Esophagus muscularis mucosa (tissue), 4 donors: ENCODE data around the gene GRWD1. TPM values are rescaled to one million over a fixed set of nuclear protein-coding genes. Genes with fewer than 3 reads are reported as not detected.
A peak's percentile ranks its signal among the peaks of the same experiment; 100 is the strongest.

ENCODE experiments used
- DNase-seq: peaks from one replicate; pipeline ENCODE4 v3.0.0-alpha.2; 2017; ENCODE audit errors: extremely low spot score
- H3K27ac ChIP-seq, 4 donors: fragments of 200-600 bp; sonication (generic); replicated peaks in 1 of 4; 1 replicate in 3 of 4; 2 replicates in 1 of 4; pipeline ENCODE4 v1.5.1; 2016 to 2019; ENCODE audit warnings: mild to moderate bottlenecking in 1 of 4
- H3K27me3 ChIP-seq, 4 donors: fragments of 200-600 bp; sonication (generic); one replicate each; pipeline versions ENCODE4 v1.5.1 to v1.6.0; 2016 to 2019
- H3K36me3 ChIP-seq, 4 donors: fragments of 200-600 bp; sonication (generic); one replicate each; pipeline ENCODE4 v1.5.1; 2016 to 2019
- H3K4me1 ChIP-seq, 4 donors: fragments of 200-600 bp; sonication (generic); one replicate each; pipeline ENCODE4 v1.5.1; 2016 to 2019
- H3K4me3 ChIP-seq, 4 donors: fragments of 200-600 bp; sonication (generic); 1 replicate in 2 of 4; 2 replicates in 2 of 4; pipeline ENCODE4 v1.5.1; 2016 to 2019; ENCODE audit warnings: mild to moderate bottlenecking in 4 of 4, moderate library complexity in 1 of 4
- H3K9me3 ChIP-seq, 4 donors: fragments of 200-600 bp; sonication (generic); 1 replicate in 3 of 4; 2 replicates in 1 of 4; pipeline ENCODE4 v1.5.1; 2016 to 2019
- EP300 ChIP-seq: sonication (generic); formaldehyde crosslinking; IDR thresholded peaks from one replicate; pipeline ENCODE4 v1.6.1; 2017; ENCODE audit warnings: antibody characterized with exemption
- POLR2A ChIP-seq: fragments of 450-650 bp; IDR thresholded peaks from one replicate; pipeline ENCODE4 v1.6.1; 2017; ENCODE audit warnings: antibody characterized with exemption, moderate library complexity, mild to moderate bottlenecking, low read depth
- POLR2AphosphoS5 ChIP-seq, 2 donors: sonication (generic); formaldehyde crosslinking; IDR thresholded peaks; one replicate each; pipeline ENCODE4 v1.6.1; 2017; ENCODE audit warnings: antibody characterized with exemption in 2 of 2
- WGBS: methylation state at CpG from one replicate; pipeline ENCODE4 v1.1.5; 2018; 5-methylcytosine and 5-hydroxymethylcytosine counted together
- intact Hi-C: fragments of 100-400 bp; cut with DNase I; formaldehyde crosslinking; loops from one replicate; pipeline ENCODE4 v1.15.1; 2023
- total RNA-seq, 4 donors: library from RNA; depleted of rRNA; stranded (reverse); fragments of >200 nt; gene quantifications; one replicate each; pipeline versions ENCODE4 v1.1.0 to v1.2.1, GENCODE V29; 2016
- TF ChIP-seq, protein P1 (sequence below), 3 experiments: fragments of 200-600 bp in 2 of 3; fragments of 450-650 bp in 1 of 3; sonication (generic) in 2 of 3; IDR thresholded peaks; one replicate each; pipeline ENCODE4 v1.5.1; 2017 to 2019; ENCODE audit warnings: antibody characterized with exemption in 3 of 3, mild to moderate bottlenecking in 2 of 3, moderate library complexity in 1 of 3

The GRWD1 gene
- total RNA-seq, 4 donors from 2014 or later, result 19.5 to 42.9 (median 31.7) TPM

DNA sequence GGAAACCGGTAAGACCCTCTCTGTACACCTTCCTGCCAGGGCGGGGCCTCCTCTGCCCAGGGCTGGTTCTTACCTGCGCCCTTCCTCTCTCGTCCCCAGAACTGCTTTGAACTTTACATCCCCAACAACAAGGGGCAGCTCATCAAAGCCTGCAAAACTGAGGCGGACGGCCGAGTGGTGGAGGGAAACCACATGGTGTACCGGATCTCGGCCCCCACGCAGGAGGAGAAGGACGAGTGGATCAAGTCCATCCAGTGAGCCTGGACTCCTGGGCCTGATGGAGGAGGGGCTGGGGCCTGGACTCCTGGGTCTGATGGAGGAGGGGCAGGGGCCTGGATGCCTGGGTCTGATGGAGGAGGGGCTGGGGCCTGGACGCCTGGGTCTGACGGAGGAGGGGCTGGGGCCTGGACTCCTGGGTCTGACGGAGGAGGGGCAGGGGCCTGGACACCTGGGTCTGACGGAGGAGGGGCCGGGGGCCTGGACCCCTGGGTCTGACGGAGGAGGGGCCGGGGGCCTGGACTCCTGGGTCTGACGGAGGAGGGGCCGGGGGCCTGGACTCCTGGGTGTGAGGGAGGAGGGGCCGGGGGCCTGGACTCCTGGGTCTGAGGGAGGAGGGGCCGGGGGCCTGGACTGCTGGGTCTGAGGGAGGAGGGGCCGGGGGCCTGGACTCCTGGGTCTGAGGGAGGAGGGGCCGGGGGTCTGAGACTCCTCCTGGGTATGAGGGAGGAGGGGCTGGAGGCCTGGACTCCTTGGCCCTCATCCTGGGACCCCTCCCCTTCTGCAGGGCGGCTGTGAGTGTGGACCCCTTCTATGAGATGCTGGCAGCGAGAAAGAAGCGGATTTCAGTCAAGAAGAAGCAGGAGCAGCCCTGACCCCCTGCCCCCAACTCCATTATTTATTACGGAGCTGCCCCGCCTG is 32.8 kb downstream of the GRWD1 start:
- Histone ChIP-seq H3K27ac (peak overlapping the region in 1 of 4 donors; percentile 94), H3K9me3 (no peaks in the 10 kb centered on the region), H3K36me3 (peaks cover 50 to 59% (median 58%) of the 10 kb centered on the region in 4 donors), H3K27me3 (no peaks in the 10 kb centered on the region), H3K4me3 (no peak overlapping the region), H3K4me1 (peaks cover 25 to 32% (median 27%) of the 10 kb centered on the region in 4 donors)
- intact Hi-C loops, result no loop called here
- WGBS, result 84% methylated on average over 17 of the region's 29 CpGs
- DNase-seq, result no peak
- TF ChIP-seq POLR2A (no peak), EP300 (no peak), POLR2AphosphoS5 (IDR thresholded peaks at IDR 0.05) (no peak)
- TF ChIP-seq, protein P1, sequence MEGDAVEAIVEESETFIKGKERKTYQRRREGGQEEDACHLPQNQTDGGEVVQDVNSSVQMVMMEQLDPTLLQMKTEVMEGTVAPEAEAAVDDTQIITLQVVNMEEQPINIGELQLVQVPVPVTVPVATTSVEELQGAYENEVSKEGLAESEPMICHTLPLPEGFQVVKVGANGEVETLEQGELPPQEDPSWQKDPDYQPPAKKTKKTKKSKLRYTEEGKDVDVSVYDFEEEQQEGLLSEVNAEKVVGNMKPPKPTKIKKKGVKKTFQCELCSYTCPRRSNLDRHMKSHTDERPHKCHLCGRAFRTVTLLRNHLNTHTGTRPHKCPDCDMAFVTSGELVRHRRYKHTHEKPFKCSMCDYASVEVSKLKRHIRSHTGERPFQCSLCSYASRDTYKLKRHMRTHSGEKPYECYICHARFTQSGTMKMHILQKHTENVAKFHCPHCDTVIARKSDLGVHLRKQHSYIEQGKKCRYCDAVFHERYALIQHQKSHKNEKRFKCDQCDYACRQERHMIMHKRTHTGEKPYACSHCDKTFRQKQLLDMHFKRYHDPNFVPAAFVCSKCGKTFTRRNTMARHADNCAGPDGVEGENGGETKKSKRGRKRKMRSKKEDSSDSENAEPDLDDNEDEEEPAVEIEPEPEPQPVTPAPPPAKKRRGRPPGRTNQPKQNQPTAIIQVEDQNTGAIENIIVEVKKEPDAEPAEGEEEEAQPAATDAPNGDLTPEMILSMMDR (IDR thresholded peaks at IDR 0.05), result no peak

DNA sequence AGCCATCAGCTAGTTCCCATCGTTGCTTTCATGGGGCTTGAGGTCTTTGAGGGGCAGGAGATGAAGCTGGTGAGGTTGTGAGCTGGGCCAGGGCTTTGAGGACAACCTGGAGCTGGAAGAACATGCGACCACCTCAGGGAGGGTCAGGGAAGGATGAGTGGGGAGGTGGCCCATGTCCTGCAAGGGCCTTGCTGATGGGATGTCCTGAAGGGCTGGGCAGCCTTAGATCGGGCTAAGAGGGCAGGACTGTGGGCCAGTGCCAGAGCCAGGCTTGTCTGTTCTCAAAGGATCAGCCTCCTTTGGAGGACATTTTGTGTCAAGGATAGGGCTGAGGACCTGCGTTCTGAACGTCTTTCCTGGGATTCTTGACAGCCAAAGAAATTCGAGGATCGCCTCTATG is 33.9 kb downstream of the GRWD1 start:
- intact Hi-C loops, result no loop called here
- TF ChIP-seq POLR2AphosphoS5 (IDR thresholded peaks at IDR 0.05), result no peak
- no peak for TF ChIP-seq EP300
- no peak for TF ChIP-seq POLR2A
- TF ChIP-seq, protein P1 (IDR thresholded peaks at IDR 0.05), result no peak
- 64% methylated on average over 7 of the region's 7 CpGs for WGBS
- H3K4me1 ChIP-seq, result peaks cover 25 to 32% (median 27%) of the 10 kb centered on the region in 4 donors
- DNase-seq, result no peak
- H3K9me3 ChIP-seq, result no peaks in the 10 kb centered on the region
- peaks cover 39 to 48% (median 48%) of the 10 kb centered on the region in 4 donors for H3K36me3 ChIP-seq
- peak overlapping the region; percentile 88 to 95 (median 94) for H3K27ac ChIP-seq
- peak overlapping the region in 3 of 4 donors; percentile 64 to 67 (median 65) for H3K4me3 ChIP-seq
- no peaks in the 10 kb centered on the region for H3K27me3 ChIP-seq

DNA sequence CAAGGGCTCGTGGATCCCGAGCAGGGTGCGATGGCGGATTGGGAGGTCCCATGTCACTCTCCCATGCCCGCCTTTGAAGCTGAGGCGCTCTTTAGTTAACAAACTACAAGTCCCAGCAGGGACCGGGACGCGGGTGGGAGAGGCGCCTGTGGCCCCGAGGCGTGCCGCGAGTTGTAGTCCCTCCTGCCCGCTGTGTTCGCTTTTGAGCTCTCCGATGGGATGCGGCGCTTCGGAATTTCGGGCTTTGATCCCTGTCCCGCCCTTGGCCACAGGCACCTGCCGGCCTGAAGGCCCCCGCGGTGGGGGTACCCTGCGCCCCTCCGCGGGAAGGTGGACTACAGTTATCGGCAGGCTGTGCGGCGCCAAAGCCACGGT is 34.4 kb downstream of the GRWD1 start:
- DNase-seq, result no peak
- TF ChIP-seq, protein P1 (IDR thresholded peaks at IDR 0.05), result no peak
- TF ChIP-seq POLR2AphosphoS5 (IDR thresholded peaks at IDR 0.05), result peak; percentile 42 to 69
- TF ChIP-seq POLR2A, result no peak
- no peak for TF ChIP-seq EP300
- Histone ChIP-seq H3K27me3 (no peaks in the 10 kb centered on the region), H3K4me1 (peaks cover 25 to 32% (median 27%) of the 10 kb centered on the region in 4 donors), H3K4me3 (peak overlapping the region; percentile 56 to 67 (median 64)), H3K27ac (peak overlapping the region; percentile 88 to 95 (median 94)), H3K36me3 (peaks cover 34 to 43% (median 43%) of the 10 kb centered on the region in 4 donors), H3K9me3 (no peaks in the 10 kb centered on the region)
- intact Hi-C loops, result no loop called here
- 9% methylated on average over 17 of the region's 32 CpGs for WGBS

DNA sequence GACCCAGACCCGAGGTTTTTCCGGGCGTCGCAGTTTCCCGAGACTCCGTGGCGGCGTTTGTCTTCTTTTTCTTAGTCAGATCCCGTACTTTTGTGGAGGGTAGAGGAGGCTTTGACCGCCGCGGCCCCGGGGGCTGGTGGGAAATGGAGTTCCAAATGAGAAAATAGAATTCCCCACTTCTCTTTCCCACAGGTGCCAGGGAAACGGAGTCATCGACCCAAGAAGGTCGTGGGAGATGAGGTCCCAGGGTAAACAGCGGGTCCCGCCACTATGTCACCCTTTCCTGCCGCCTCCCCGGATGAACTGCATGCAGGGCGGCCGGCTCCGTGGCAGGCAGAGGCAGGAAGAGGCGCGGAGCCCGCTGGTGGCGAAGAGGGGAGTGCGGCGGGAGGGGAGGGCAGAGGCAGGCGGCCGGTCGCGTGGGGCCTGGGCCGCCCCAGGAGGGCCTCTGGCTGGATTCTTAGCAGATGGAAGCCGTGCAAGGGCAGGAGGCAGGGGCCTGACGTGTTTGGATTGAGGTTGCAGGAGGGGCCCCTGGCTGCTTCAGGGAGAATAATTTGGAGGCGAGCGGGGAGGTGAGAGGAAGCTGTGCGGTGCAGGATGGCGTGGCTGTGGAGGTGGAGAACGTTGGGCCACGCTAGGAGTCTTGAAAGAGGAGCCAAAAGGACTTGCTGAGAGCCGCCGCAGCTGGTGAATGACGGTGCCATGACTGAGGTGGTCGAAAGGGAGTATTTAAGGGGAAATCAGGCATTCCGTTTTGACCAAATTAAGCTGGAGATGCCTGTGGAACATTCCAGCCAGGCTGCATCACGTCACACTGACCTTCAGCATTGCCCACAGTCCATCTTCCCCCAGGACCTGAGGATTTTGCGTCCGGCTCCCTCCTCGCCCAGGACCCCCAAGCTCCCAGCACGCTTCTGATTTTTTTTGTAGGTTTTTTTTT is 35.0 kb downstream of the GRWD1 start:
- no peaks in the 10 kb centered on the region for H3K9me3 ChIP-seq
- no peak for DNase-seq
- intact Hi-C loops, result no loop called here
- H3K36me3 ChIP-seq, result peaks cover 28 to 37% (median 36%) of the 10 kb centered on the region in 4 donors
- no peaks in the 10 kb centered on the region for H3K27me3 ChIP-seq
- H3K4me3 ChIP-seq, result peak overlapping the region; percentile 56 to 67 (median 64)
- peaks cover 25 to 32% (median 27%) of the 10 kb centered on the region in 4 donors for H3K4me1 ChIP-seq
- TF ChIP-seq, protein P1 (IDR thresholded peaks at IDR 0.05), result no peak
- TF ChIP-seq POLR2AphosphoS5 (IDR thresholded peaks at IDR 0.05), result peak; percentile 19 to 60
- peak overlapping the region; percentile 88 to 95 (median 94) for H3K27ac ChIP-seq
- WGBS, result 7% methylated on average over 52 of the region's 52 CpGs
